ENCODE data around the gene CBFA2T3. TPM values are rescaled to one million over a fixed set of nuclear protein-coding genes. Genes with fewer than 3 reads are reported as not detected.

Gene CBFA2T3
- total and polyA plus RNA-seq, 2 donors (not counting 1 experiment from before 2014, with no cell fraction given): 40.8 to 58.3 TPM

- H3K4me1 ChIP-seq (ENCODE audit: control insufficient read depth in 2 of 2, insufficient read depth in 2 of 2, low read length in 2 of 2): peaks cover 14 to 28% of the 10 kb centered on the region in 2 donors
- DNase-seq (peak; percentile 59), ATAC-seq (ENCODE audit: low read depth) (peak; percentile 55)
- POLR2A ChIA-PET: no interaction called here
- Mint-ChIP-seq H3K4me3 (no peak overlapping the region), H3K4me1 (peaks cover 44% of the 10 kb centered on the region), H3K27ac (peak overlapping the region; percentile 68), H3K27me3 (no peaks in the 10 kb centered on the region), H3K9me3 (ENCODE audit: insufficient read depth) (no peaks in the 10 kb centered on the region)
- CTCF ChIA-PET: interaction anchor here (0.7 kb wide), 1 partner anchor 639 kb away, joined by 3 read pairs; no protein-coding TSS in a partner anchor
- 57% methylated on average over 34 of the region's 36 CpGs for WGBS (ENCODE audit: insufficient coverage)
- peak overlapping the region; percentile 48 for H3K4me2 ChIP-seq (replicated peaks; ENCODE audit: low read depth, low read length, poor library complexity, severe bottlenecking)
- no peaks in the 10 kb centered on the region for H3K27me3 ChIP-seq (replicated peaks in 1 of 4; ENCODE audit: control extremely low read depth in 1 of 4, control insufficient read depth in 3 of 4, insufficient read depth in 4 of 4, low read length in 3 of 4)
- TF ChIP-seq EZH2 (IDR thresholded peaks at IDR 0.05; ENCODE audit: borderline replicate concordance, insufficient read depth, low read depth, low read length, poor library complexity, severe bottlenecking) (no peak), CTCF (IDR thresholded peaks at IDR 0.05) (no peak)
- peaks cover 0 to 31% of the 10 kb centered on the region in 2 experiments for H3K36me3 ChIP-seq (replicated peaks in 1 of 2; ENCODE audit: control extremely low read depth in 1 of 2, control insufficient read depth in 1 of 2, extremely low read depth in 1 of 2, insufficient read depth in 2 of 2, low read length in 1 of 2)
- peaks cover 99% of the 10 kb centered on the region for H3K79me2 ChIP-seq (ENCODE audit: control insufficient read depth, insufficient read depth, low read length)
- no peak overlapping the region for H3K9ac ChIP-seq (ENCODE audit: low read length)
- H3K9me3 ChIP-seq (ENCODE audit: control extremely low read depth in 1 of 3, control insufficient read depth in 2 of 3, insufficient read depth in 1 of 3, low read length in 2 of 3): peaks cover 0 to 11% (median 0%) of the 10 kb centered on the region in 3 donors
- no peak overlapping the region for H2AFZ ChIP-seq (ENCODE audit: insufficient read depth, low read depth, low read length, poor library complexity, severe bottlenecking)
- no peak overlapping the region for H3K4me3 ChIP-seq (ENCODE audit: control extremely low read depth in 1 of 5, extremely low read depth in 1 of 5, insufficient read depth in 1 of 5, low read depth in 2 of 5, low read length in 4 of 5)
- intact Hi-C loops (cut with micrococcal nuclease): no loop called here
- H3K27ac ChIP-seq (ENCODE audit: low read length in 2 of 2): peak overlapping the region; percentile 41 to 60
- peaks cover 100% of the 10 kb centered on the region for H4K20me1 ChIP-seq (ENCODE audit: control insufficient read depth, insufficient read depth, low read length, poor library complexity, severe bottlenecking)
Observed at GRCh38 chr16:88911136-88911945, 65.7 kb downstream of the CBFA2T3 start.

All from B cell (primary cell).